Activated CD4-positive, alpha-beta T cell treated with anti-CD3 and anti-CD28 coated beads, Interleukin-2, amount 50 U/mL, for 24 hours (primary cell): ENCODE measurements around the gene PIEZO2.

Experiments used
- DNase-seq, 2 donors: peaks; one replicate each; pipeline ENCODE4 v3.0.0-alpha.2; 2020; ENCODE audit warnings: low read depth in 1 of 2, low spot score in 1 of 2

The PIEZO2 gene

DNA sequence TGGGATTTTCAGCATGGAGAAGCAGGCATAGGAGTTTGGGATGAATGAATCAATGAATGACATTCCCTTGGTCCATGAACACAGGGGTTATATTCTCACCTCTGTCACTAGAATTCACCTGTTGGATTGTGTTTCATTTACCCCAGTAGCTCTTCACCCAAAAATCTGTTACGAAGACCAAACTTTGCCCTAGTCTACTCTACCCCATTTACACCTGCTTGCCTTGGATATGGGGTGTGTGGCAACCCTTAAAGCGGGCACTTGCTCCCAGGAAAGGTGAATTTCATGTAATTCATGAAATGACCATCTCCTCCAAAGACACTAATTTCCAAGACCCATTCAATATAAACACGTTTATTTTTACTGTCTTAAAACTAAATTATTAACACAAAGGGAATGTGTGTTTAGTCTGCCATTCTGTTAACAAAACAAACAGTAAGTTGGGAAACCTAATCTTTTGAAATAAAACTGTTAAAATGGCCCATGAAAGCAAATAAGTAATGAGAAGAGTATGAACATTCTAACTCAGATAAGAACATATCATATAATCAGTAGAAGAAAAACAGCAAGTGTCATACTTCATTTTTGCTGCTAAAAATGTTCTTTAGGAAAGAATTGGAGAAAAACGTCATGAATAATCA lies 355.5 kb downstream of the PIEZO2 start:
- DNase-seq: no peak

DNA sequence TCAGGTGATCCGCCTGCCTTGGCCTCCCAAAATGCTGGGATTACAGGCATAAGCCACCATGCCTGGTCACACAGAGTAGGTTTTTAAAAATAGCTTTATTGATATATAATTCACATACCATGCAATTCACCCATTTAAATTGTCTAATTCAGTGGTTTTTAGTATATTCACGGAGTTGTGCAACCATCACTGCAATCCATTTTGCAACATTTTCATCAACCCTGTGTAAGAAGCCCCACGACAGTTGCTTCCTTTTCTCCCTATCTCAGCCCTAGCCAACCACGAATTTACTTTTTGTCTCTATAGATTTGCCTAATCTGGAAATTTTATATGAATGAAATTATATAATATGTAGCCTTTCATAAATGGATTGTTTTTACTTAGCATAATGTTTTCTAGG lies 357.2 kb downstream of the PIEZO2 start:
- DNase-seq: no peak

DNA sequence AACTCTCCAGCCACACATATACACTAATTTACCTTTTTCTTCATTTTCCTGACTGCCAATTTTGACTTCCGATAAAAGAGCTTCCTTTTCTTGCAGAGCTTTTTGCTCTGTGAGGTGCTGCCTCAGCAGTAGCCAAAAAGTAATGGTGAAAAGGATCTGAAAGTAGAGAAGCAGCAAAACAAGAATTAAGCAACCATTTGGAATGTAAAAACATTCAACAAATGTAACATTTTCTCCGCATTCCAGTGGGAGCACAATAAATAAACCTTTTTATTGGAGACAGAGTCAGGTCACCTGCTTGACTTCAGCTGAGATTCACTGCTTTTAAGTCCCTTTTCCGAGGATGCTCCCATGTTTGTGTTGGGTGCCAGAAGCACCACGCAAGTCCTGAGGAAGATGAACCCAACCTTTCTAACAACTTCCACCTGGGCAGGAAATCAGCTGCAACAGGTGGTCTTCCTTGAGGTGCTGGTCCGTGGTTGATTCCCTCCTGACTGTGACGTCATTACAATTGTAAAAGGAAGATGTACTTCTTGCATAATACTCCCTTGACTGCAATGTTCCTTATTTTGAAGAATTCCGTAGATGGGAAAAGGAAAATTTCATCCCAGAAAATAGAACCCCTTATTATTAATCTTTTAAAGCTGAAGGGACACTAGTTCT lies 358.1 kb downstream of the PIEZO2 start:
- DNase-seq: no peak

DNA sequence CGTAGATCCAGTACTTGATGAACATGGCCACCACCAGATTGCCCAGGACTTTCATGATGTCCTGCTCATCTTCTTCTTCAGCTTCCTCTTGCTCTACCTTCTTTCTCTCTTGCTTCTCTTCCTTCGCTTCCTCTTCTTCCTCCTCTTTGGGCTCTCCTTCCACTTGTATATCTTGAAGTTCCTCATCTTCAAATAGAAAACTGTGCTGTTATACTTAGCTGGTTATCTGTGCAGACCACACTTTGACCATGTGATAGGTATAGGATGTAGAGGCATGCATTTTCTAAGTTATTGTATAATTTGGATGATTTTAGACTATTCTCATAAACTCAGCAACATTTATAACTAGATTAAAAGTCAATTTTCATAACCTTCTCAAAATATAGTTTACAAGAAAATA lies 360.2 kb downstream of the PIEZO2 start:
- DNase-seq: no peak

DNA sequence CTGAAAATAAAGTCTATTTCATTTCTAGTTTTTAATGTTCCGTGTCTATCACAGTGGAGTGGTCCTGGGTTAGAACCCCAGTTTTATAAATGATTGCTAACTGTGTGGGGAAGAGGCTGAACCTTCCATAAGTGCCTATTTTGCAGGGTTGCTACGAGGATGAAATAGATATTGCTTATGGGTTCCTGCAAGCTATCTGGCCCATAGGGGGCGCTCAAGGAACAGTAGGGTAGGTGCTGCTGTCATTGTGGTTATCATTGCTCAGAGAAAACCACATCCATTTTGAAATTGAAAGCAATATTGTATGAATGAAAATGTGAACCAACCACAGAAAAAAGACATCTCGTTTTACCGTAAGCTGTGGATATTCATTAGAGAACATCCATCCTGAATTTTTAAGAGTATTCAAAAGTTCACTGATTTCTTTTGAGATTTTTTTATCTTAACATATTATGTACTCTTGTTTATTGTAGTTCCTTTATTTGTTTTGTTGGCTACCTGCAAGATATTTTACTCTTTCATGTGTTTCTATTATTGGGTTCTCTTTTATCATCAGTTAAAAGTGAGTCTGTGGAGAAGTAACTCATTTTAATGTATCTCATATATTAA lies 362.0 kb downstream of the PIEZO2 start:
- DNase-seq: peak; percentile 69 to 81

DNA sequence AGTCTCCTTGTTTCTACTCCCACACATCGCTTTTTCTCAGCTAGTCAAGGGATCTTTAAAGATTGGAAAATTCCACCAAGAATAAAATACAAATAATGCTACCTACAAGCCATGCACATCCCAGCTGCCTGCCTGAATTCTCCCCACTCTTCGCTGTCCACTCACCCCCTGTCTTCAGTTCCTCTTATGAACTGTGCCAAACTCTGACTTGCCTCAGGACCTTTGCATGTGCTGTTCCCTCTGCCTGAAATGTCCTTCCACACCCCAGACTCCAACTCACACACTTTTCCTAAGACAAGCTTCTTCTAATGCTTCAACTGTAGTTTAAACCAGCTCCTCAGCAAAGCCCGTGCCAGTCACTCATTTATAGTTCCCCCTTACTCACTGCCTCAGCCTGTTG lies 363.6 kb downstream of the PIEZO2 start:
- no peak for DNase-seq

DNA sequence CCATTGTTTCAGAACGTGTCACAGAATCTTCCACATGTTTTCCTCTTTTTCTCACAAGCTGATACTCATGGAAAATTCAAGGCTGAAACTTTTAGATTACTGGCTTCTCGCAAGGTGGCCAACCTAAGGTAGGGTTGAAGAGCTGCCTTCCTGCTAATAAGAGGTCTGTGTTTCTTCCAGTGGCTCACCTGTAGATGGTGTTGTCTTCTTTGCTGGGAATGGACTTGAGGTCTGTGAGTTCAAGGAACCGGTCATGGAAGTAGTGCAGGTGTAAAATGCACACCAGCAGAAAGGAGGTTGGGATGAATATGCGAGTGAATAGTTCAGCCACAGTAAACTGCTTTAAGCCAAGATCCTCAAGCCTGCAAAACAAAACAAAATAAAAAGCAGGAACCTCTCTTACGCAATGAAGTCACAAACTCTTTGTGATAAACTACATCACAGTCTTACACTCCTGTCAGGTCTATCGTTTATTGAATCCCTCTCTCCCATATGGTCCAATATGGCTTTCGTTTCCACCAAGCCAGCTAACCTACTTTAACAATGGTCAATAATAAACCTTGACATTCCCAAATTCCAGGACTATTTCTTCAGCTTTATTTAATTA lies 364.7 kb downstream of the PIEZO2 start:
- DNase-seq: no peak

DNA sequence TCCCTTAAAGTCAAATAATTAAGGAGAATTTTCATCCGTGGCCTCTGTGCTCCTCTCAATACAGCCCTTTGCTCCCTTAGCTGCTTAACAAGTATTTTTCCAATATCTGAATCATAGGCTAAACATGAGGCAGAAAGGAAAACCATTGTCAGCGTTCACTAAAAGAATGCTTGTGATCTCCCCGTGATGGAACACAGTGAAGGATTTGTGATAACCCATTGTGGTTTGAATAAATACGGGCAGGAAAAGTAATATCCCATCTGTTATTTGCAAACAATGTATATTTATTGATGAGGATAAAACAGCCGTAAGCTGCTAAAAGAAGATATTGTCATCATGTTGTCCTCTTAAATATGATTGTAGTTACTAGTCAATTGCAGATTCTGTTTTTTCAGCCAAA lies 365.4 kb downstream of the PIEZO2 start:
- DNase-seq: no peak

DNA sequence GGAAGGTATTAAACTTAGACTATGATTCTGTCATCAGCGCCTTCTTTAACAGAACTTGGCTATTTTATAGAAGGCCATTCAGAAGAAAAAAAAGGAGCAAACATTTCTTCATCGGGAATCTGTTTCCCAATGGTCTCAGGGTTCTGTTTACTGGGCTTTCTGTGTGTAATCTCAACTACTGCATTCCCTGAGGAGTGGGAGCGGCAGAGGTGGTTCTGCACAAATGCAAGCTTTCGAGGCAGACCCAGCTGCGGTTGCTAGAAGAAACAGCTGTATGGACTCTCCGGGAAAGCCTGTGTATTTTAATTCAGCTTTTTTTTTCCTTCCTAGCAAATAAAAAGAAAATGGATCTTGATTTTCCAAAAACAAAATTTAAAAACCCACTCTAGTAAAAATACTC lies 372.9 kb downstream of the PIEZO2 start:
- no peak for DNase-seq

DNA sequence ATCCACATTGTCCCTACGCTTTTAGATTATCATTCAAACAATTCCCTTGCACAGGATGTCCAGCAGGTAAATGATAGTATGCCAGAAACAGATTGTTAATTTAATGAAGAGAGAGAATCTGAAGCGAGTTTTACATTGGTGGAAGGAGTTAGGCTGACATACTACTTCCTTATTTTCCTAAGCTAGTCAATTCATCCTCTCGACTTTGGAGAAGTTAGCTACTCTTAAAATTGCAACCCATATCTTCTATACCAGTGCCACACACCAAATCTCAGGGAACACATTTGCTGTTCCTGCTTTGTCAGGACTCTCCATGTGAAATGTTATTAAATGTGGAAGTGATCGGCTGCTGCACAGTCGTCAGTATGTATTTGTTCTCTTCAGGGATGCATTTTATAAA lies 374.3 kb downstream of the PIEZO2 start:
- no peak for DNase-seq

DNA sequence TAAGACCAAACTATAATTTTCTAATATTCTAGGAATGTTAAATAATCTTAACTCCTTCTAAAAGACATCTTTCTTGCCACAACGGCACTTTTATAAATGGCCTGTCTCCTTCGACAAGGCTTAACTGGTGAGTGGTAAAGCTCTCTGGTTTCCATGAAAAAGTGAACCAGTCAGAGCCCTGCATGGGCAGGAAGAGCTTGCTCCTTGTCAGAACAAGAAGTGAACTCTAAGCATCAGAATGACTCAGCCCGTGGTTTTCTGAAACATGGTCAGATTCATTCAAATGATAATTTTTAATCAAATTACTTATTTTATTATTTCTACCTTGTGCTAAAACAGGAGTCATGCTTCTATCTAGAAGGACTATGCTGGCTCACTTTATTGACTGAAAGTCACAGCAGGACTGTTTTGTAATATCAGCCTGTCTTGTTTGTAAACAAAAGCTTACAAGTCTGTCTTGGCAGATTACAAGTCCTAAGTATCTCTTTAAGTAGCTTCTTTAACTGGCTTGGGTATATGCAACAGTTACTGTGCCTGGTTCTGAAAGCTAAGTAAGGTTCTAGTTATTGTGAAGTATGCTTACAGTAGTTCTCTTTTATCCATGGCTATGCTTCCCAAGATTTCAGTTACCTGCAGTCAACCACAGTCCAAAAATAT lies 378.2 kb downstream of the PIEZO2 start:
- DNase-seq: no peak

DNA sequence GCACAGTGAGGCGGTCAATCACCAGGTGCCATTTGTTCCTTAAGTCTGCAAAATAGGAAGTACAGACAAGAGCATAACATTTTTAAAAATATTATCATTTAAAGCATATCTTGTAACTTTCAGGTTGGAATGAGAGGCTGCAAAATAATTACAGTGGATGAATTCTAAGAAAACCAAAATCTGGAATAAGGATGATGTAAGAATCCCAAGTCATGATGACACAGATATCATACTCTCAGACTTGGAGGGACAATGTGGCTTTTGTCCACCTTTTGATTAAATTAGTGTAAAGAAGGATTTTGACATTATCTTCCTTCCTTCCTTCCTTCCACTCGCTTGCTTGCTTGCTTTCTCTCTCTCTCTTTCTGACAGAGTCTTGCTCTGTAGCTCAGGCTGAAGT lies 379.1 kb downstream of the PIEZO2 start:
- DNase-seq: no peak

DNA sequence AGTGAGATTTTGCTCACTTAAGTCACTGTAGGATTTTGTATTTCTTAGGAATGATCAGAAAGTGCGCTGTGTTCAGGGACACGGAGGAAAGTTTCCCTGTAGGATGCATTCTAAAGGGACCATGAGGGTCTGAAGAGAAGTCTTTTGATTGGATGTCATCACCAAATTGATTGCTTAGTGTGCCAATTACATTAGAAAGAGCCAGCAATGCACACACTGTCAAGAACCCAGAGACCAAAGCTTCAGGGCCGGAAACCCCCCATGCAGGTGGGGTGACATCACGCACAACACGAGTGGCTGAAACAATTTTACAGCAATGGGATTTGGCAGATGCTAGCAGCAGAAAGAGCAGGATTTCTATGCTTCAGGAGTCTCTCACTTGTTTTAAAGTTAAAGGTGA lies 381.1 kb downstream of the PIEZO2 start:
- DNase-seq: no peak

DNA sequence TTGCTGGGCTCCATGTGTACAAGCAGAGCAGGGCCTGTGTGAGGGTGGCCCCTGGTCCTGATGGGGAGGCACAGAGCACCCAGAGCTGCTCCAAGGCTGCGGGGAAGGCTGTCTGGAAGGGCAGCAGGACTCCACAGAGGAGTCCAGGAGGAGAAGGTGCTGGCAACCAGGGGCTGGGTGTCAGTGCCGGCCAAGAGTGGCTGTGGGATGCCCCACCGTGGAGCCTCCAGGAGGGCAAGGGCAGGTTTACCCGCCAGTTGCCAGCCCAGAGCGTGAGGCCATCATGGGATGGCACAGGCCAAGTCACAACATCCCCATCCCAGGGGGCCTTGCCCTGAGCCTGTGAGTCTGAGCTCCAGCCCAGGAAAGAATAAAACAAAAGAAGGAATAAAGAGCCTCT lies 381.7 kb downstream of the PIEZO2 start:
- DNase-seq: no peak

DNA sequence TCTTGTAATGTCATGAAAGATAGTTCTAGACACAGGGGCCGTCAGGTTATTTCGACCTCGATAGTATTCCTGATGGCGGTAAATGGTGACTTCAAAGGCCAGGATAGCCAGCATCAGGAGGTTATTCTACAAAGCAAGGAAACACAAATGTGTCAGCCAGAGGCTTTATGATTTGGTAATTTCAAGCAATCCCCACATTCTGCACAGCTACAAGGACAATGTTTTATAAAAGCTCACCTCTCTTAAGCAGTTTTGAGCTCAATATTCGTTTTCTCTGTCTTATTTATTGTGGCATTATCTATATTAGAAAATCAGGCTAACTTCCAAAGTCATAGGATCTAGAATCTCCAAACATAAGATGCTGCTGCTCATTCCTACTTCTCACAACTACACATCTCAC lies 388.4 kb downstream of the PIEZO2 start:
- no peak for DNase-seq

DNA sequence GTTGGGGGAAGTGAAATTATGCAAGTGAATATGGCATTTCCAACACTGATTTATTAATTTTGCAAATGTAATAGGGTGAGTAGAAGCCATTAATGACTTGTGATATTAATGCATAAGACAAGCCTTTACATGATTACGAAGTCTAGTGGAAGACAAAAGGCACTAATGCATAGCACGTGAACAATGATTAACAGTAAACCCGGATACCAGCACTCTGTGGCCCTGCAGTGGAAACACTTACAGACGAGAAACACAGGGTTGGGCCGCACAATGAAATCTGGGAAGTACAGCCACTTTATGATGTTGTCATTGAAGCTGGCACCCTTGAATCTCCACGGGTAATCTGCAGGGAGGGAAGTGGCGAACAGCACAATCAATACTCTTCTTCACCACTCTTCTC lies 390.1 kb downstream of the PIEZO2 start:
- no peak for DNase-seq

DNA sequence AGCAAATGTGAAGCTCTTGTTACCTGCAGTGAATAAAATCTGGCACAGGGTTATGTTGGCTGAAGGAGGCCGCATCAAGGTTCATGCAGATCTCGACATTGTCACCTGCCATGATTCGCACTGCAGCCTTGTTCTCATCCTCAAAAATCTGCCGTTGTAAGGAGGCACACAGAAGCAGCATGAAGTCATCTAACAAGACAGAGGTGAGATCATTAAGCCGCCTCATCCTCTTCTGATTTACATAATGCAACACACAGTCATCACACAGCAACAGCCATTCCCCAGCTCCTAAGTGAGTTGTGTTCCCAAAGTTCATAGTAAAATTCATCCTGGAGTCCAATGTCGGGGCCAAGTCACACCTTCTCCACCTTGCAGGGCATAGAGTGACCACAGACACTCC lies 391.4 kb downstream of the PIEZO2 start:
- no peak for DNase-seq

DNA sequence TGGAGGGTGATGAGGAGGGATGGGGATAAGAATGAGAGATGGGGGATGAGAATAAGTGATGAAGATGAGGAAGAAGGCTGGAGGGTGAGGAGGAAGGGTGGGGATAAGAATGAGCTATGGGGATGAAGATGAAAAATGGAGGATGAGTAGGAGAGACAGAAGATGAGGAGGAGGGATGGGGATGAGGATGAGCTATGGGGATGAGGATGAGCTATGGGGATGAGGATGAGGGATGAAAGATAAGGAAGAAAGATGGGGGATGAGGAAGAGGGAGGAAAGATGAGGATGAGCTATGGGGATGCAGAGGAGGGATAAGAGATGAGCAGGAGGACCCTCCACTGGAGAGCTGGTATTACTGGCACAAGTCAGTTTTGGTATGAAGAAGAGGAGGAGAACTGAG lies 392.0 kb downstream of the PIEZO2 start:
- DNase-seq: no peak

DNA sequence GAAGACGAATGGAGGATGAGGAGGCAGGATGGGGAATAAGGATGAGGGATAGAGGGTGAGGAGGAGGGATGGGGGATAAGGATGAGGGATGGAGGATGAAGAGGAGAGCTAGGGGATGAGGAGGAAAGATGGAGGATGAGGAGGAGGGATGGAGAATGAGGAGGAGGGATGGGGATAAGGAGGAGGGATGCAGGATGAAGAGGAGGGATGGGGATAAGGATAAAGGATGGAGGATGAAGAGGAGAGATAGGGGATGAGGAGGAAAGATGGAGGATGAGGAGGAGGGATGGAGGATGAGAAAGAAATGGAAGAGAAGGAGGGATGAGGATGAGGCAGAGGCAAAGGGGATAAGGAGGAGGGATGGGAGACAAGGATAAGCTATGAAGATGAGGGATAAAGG lies 393.5 kb downstream of the PIEZO2 start:
- DNase-seq: no peak

DNA sequence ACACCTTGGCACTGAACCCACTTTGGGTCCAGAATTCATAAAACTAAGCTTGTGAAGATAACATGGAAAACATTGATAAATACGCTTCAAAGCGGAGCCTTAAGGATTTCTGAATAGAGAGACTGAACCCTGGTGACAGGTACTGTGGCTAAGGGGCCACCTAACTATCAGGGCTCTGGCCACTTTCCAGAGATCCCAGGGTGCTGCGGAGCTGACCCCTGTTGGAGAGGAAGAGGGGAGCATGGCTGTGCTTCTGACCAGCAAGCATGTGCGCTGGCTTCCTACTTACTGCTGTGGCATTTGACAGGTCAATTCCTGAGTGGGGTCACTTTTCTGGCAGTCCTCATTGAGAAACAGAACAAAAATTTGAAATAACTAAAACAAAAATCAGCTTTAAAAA lies 395.2 kb downstream of the PIEZO2 start:
- no peak for DNase-seq

DNA sequence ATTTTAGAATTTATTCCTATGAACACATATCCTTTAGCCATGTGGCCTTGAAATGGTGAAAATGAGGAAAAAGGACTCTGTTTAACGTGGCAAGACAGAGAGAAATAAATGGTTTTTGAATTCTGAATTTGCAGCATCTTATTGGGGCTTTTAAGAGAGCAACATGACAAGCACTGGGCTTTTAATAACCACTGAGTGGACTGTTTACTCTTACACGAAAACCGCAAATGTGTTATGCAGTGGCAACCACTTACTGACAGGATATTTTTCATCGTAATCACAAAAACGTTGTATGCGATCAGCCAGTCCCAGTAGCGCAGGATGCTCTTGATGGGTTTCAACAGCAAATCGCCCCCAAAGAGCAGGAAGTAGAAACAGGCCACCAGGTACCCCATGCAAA lies 397.0 kb downstream of the PIEZO2 start:
- no peak for DNase-seq

DNA sequence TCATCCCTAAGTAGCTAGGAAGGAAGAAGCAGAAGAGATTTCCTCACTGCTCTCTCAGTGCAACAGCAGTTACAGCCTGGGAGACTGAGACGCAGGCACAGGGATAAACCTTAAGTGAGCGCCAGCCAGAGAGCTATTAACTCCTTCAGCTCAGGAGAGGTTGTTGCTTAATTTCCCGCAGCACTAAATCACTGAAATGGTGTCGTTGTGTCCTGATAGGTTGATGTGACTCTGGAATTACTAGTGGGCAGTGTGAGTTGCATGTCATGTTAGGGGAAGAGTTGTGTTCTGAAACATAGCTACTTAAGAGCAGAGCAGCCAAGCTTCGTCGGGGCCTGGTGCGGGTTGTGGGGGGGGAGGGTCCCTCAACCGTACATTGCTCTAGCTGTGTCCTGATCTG lies 397.7 kb downstream of the PIEZO2 start:
- DNase-seq: no peak
